Activated CD4-positive, alpha-beta T cell treated with anti-CD3 and anti-CD28 coated beads for 1 hour (primary cell): ENCODE results near the gene KIDINS220.
"Not testable (repeated sequence)": the region's sequence is repeated elsewhere in the genome, so short reads cannot be mapped to it uniquely, and the experiment has no call there.

Experiments used
- DNase-seq: peaks from one replicate; pipeline ENCODE4 v3.0.0-alpha.2; 2020

Gene KIDINS220

DNA sequence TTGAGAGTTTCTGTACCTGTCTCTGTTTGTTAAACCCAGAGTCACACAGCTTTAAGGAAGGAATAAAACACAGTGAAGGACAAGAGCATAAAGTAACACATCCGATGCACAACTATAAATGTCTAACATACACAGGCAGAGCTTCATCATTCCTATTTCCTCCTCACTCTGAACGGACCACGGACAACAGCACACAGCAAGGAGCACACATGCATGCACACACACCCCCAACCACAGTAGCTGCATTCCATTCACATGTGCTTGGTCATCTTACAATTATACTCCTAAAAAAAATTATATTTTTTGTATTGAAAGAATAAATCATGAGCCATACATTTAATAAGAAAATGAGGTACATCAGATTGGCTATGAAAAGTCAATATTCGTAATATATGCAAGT, 97.3 kb downstream of the KIDINS220 start:
- no peak for DNase-seq

DNA sequence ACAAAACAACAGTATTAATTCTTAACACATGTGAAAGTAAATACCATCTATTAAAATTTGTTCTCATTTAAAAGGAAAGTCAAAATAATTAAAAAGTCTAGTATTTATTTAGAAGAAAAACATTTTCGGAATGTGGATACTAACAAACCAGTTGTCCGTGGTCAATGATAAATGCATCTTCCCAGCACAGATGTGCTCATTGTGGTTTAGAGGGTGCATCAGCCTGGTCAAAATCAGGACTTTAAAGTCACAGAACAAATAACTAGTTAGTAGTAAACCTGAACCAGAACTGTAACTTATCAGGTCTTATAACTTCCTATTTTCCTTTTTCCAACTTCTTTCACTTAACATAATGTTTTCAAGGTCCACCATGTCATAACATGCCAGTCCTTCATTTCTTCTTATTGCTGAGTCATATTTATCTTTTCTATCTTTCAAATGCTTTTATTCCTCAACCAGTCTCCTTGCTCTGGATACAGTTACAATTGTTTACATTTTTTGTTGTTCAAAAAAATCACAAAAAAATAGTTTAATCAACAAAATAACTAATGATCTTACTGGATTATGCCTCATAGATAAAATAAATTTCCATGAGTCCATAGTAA, 99.7 kb downstream of the KIDINS220 start:
- no peak for DNase-seq

DNA sequence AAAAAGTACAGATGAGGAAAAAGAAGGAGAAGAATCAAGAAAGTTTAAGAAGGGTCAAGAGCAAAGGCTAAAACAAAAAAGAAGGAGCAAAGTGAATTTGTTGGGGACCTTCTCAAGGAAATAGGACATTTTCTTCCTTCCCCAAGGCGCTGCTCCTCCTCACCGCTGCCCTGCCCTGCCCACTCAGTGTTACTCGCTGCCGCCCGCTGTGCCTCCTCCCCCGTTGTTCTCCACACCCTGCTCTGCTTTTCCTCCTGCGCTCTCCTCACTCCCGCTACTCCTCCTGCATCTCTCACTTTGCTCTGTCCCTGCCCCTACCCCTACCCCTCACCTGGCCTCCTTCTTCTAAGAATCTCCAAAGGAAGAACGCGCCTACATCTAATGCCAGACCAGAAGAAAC, 104.8 kb downstream of the KIDINS220 start:
- DNase-seq = no peak

DNA sequence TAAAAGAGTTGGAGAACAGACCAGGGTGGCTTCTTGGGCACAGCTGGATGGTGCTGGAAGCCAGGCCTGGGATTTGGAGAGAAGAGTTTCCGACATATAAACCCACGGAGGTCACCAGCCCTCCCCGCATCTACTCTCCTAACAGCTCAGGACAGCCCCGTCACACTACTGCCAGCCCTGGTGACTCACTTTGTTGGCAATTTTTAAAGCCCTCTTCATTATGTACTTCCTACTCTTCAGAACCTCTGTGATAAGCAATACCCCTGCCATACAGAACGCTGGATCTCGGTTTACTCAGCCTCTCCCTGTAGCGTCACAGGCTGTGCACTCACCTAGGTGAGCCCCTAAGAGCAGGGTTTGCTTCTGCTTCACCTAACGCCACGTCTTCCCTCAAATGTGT, 107.5 kb downstream of the KIDINS220 start:
- DNase-seq = no peak

DNA sequence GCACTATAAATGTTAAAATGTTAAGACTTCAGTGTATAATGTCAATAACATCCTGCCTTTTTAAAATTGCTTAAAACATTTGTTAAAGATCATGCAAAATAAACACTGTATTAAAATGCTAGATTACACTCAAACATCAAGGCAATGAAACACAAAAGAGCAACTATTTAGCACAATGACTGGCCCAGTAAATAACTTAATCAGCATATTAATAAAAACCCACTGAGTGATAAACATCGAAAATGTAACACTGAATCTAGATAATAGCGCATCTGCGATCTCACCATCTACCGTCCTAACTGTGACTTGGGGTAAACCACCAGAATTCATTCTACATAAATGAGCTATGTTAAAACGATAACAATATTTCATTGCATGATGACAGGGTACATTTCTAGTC, 108.3 kb downstream of the KIDINS220 start:
- not testable (repeated sequence) for DNase-seq

DNA sequence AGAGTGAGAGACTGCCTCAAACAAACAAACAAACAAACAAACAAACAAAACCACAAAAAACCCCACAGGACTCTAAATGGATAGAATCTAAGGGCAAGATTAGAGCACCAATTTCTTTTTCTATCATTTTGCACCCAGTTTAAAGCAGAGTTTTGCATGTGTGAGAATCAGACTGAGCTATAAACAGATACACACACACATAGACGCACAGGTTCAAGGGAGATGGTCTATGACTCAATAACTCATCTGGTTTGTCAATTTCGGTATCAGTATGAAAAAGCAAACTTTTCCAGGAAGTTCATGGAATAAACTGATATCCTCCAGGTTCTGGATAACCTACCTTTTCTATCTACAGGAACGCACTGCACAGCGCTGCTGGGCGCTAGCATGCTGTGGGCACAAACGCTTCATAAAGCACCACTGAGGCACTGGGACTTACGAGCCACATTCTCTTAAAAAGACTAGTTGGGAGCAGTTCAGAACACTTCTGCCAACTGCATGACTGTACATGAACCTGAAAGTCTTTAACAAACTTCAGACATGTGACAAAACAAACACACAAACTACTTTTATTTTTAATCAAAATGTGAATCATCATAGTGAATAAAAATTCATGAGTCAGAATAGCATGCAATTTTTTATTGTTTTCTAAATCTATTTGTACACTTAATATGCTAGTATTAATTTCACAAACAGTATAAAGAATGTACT, 109.0 kb downstream of the KIDINS220 start:
- no peak for DNase-seq

DNA sequence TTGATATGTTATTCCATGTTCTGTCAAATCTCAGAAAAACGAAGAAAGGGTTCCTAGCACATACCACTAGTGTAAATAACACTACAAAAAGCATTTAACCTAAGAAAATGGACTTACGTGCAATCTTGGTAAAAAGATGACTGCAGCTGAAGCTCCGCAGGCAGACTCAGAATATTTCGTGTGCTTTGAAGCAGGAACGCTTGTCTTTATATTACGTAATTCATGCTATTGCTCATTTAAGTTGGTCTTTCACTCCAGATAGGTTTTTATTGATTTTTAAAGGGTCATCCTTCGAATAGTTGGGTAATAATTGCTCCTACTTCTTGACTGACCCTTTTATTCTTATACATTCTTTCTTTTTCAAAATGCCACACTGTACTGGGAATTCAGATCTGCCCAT, 111.6 kb downstream of the KIDINS220 start:
- no peak for DNase-seq

DNA sequence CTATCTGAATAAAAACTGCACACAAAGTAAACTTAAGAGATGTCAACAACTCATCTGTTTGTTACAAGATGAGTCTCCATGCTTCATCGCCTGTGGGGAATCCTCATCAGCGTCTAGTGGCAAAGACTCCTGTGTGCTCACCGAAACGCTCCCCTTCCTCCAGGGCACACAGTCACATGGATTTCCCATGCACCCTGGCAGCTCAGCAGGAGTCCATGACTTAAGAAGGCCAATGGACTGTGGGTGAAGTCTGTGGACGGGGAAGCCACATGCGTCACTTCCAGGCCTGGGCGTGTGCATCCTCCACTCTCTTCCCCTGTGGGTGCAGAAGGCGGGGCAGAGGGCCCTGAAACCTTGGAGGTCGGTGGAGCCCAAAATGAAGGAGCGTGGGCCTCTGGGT, 114.4 kb downstream of the KIDINS220 start:
- no peak for DNase-seq

DNA sequence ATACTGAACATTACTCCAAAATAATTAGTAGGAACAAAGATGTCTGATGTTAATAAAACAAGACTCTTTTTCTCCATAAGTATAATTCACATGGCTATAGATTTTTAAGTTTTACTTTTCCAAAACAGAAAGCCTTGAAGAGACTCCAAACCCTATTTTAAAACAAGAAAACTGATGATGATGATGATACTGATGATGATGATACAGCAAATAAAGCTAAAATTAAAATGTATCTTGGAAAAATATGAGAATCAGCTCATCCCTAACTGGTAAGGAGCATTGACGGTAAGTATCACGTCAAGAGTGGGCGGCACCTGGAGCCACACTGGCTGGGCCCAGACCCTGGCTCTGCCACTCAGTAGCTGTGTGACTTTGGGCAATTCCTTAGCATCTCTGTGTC, 116.0 kb downstream of the KIDINS220 start:
- no peak for DNase-seq

DNA sequence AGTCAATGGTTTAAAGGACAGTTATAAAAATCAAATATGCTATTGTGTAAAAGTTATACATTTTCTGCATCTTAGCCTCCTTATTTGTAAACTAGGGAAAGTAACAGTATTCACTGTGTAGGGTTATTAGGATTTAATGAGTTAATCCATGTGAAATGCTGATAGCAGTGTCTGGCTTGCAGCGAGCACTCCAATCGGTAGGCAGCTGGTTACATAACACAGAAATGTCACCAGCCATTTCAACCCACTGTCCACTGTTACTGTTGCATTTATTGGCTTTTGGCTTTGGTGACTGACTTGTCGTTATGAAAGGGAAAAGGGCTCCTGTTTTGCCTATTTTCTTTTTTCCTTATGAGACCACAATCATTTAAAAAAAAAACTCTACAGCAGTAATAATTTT, 116.7 kb downstream of the KIDINS220 start:
- no peak for DNase-seq

DNA sequence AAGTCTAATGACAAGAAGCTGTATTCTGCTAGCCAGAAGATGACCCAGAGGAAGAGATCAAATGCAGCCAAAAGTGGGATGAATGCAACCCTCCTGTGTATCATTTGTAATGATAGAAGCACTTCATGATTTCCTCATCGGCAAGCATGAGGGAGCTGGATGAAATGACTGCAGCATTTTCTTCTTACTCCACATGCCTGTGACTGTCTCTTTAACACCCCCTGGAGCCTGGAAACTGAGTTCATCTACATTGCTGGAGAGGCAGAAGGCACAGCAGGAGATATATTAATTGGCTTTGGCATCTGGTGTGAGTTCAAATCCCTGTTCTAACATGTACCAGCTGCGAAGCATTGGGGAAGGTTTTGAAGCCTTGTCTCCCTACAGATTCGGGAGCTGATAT, 117.9 kb downstream of the KIDINS220 start:
- DNase-seq = no peak

DNA sequence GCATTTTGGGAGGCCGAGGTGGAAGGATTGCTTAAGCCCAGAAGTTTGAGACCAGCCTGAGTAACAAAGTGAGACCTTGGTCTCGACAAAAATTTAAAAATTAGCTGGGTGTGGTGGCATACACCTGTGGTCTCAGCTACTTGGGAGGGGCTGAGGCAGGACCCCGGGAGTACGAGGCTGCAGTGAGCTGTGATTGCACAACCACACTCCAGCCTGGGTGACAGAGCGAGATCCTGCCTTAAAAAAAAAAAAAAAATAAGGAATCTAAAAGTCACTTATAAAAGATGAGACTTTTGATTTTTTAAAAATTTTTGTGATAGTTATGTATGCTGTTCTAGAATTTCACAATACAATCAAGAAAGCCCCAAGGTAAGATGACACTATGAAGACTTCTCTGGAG, 122.4 kb downstream of the KIDINS220 start:
- DNase-seq = no peak

DNA sequence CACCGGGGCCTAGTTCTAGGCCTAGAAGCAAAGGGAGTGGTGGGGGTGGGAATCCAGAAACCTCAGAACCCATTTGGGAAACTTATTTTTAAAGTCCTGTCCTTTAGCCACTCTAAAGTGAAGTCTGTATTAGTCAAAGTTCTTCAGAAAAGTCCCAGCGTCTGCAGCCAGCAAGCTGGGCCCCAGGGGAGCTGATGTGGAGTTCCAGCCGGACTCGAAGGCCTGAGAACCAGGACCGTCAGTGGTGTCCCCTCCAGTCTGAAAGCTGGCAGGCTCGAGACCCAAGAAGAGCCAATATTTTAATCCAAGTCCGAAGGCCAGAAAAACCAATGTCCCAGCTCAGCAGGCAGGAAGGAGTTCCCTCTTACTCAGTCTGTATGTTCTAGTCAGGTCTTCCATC, 123.1 kb downstream of the KIDINS220 start:
- no peak for DNase-seq

DNA sequence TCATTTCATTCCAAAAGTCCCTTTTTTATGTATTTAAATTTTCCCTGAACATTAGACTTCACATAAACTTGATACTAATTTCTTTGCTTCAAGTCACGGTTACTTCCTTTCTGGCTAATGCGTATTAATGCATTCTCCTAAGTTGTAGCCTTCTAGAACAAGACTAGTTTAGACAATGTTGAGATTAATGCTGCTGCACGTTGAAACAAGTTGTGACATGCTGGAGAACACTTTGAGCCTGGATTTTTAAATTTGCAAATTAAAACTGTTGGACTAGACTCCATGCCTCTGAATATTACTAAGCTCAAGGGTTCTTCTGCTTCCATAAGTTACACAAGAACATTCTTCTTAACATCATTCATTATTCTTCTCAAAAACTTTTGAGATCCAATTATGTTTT, 126.5 kb downstream of the KIDINS220 start:
- no peak for DNase-seq

DNA sequence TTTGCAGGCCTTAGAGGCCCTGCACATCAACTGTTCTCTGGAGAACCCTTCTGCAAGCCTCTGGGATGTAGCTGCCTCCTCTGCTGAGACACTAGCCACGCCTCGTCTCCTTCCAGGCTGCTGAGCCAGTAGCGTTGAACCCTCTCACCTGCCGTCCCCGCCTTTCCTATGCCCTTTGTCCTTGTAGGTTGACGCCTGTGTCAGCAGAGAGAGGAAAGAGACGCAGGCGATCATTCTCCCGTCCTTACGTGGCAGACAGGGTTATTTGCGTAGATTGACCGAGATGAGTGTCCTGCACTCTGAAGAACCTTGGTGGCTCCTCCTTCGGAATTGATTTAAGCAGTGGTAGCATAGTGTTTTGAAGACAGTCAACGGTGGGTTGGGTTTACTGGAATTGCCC, 127.8 kb downstream of the KIDINS220 start:
- no peak for DNase-seq

DNA sequence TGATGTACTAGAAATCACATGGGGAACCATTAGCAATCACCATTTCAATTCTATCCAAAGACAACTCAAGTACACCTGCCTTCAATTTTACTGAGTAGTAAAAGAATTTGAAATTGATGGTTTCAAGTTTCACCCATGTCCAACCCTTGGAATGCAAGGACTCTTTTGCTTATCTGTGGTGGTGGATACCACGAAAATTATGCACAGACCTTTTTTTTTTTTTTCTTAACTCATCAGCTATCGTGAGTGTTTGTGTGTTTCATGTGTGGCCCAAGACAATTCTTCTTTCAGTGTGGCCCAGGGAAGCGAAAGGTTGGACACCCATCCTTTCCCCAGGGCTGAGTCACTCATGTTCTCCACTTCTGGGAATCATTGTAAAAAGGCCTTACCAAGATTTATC, 132.5 kb downstream of the KIDINS220 start:
- no peak for DNase-seq

DNA sequence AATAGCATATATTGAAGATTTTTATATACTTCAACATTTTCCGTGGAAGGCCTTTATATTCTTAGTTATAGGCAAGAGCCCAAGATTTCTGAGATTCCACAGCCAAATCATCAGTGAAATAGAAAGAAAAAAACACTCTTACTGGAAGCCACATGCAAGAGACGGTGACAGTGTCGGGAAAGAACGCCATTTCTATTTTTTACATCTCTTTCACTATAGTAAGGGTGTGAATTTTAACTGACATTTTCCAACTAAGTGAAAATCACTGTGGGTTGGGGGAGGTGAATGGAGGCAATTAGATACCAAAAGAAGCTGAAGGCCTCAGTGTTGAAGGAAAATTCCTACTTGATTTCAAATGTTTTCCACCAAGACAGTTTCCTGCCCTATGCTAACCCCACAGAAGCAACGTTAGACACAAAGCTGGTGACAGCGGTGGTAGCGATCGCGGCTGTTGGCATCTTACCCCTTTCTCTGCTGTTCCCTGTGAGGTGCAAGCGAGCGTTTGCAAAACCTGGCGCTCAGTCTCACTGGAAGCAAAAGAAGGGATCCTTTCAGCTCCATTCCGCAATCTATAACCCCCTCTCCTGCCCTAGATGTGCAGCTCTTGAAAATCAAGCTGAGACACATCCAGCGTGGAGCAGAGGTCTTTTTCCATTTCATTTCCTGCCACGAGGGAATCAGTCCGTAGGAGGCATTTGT, 135.6 kb downstream of the KIDINS220 start:
- no peak for DNase-seq

DNA sequence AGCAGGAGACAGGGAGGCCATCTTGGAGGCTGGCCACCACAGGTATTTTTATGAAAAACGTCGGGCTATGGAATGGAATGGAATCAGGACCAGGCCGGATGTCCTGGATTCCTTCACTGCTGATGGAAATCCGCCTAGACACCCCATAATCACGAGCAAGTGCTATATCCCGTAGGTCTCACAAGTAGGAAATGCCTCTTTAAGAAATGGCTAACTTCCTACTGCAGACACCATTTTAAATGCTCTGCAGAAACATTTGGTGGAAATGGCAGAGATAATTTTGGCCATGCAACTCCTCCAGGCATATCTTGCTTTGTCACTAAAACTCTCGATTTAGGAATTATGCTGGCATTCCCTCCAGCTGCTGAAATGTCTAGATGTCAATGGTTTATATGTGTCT, 137.6 kb downstream of the KIDINS220 start:
- DNase-seq = no peak

DNA sequence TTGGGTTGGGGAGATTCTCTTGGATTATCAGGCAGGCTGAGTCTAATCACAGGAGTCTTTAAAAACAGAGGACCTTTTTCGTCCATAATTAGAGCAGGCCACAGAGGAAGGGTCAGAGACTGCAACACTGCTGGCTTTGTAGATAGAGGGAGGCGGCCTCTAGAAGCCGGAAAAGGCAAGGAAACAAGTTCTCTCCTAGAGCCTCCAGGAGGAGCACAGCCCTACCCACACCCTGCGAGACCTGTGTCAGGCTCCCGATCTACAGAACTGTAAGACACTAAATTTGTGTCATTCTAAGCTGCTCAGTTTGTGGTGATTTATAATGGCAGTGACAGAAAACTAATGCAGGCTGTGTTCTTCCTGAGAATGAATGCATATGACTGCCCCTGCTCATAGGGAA, 140.2 kb downstream of the KIDINS220 start:
- DNase-seq = no peak

DNA sequence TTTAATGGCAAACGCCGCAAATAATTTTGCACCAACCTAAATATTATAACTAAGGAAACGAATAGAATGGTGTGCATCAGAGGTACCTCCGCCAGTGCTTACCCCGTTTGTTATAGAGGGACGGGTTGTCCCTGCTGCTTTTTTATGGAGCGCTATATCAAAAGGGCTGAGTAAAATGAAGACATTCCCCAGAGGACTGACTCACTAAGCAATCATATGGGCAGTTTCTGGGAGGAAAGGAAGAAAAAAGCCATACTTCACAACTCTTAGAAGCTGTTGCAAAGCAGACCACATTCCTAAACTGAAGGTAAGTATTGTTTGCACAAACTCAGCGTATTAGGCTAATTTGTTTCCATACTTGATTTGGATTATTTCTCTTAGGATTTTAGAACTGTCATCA, 142.7 kb downstream of the KIDINS220 start:
- no peak for DNase-seq

DNA sequence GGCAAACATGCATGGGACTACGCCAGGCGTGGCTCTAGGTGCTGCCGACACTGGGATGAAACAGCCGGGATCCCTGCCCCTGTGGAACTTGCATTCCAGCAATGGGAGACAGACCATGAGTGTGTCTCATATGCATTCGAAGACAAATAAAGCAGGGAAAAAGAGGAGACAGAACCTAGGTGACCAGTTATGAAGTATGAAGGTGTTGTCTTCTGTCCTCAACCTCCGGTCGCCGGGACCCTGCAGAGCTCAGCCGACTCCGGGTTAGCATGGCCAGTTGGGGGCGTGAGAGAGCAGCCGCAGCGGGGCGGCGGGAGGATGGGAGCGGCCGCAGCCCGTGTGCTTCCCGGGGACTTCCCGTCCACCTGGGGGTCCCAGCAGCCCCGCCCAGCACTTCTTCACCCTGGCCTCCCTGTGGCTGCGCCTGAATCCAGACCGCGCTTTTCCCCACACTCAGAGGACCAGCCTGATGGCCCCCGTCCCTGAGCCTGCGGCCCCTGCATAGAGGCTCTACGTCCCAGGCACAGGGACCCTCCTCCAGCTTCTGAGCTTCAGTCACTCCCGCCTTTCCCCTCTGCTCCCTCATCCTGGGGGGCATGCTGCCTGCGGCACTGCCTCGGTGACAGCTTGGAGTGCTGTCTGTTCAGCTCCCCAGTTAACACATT, 144.1 kb downstream of the KIDINS220 start:
- no peak for DNase-seq

DNA sequence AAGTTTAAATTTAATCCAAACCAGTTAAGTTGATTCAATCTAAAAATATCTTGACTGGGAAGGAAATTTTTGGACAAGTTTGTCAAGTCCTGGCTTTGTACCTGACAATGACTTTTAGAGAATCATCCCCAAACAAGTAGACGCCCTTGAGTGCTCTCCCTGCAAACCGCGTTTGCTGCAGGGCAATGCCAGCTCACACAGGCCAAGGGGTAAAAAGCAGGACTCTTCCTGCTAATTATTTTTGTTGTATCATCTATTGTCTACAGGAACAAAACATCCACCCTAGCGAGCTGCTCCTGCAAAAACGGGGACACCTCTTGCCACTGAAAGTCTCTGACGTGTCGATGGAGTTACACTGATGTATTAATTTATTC, 144.6 kb downstream of the KIDINS220 start:
- no peak for DNase-seq

DNA sequence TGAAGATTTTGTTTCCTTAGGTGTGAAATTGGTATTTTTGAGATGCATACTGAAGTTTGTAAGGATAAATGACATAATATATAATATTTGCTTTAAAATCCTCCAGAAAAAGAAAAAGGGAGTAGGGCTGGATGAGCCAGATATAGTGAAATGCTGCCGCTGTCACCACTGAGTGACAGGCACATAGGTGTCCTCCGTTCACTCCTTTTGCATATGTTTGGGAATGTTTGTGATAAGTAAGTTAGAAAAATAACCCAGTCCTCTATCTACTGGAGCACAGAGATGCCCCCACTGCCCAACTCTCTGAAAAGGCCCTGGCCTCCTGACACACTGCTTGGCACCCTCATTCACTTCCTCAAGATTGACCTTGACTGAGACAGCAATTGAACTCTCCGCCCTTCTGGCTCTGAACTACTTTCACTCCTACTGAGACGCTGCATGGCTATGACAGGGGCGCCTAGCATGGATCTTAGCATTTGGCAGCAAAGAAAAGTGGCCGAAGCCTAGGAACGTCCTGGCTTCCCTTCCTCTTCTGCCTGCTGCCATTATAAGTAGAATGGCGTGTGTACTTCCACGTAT, 145.5 kb downstream of the KIDINS220 start:
- DNase-seq = no peak
